GM10266 (cell line): Measurements from ENCODE around the gene TRIM24.
A peak's percentile ranks its signal among the peaks of the same experiment; 100 is the strongest.

ENCODE experiments used
- DNase-seq: peaks from one replicate; pipeline ENCODE4 v3.0.0; 2012; ENCODE audit errors: extremely low spot score
- TF ChIP-seq, protein P1 (sequence below): IDR thresholded peaks from 2 replicates; pipeline ENCODE4 v1.5.1; 2012; ENCODE audit warnings: mild to moderate bottlenecking, low read depth; ENCODE audit not compliant: control insufficient read depth, insufficient read depth; ENCODE audit errors: missing control alignments

Gene TRIM24

DNA sequence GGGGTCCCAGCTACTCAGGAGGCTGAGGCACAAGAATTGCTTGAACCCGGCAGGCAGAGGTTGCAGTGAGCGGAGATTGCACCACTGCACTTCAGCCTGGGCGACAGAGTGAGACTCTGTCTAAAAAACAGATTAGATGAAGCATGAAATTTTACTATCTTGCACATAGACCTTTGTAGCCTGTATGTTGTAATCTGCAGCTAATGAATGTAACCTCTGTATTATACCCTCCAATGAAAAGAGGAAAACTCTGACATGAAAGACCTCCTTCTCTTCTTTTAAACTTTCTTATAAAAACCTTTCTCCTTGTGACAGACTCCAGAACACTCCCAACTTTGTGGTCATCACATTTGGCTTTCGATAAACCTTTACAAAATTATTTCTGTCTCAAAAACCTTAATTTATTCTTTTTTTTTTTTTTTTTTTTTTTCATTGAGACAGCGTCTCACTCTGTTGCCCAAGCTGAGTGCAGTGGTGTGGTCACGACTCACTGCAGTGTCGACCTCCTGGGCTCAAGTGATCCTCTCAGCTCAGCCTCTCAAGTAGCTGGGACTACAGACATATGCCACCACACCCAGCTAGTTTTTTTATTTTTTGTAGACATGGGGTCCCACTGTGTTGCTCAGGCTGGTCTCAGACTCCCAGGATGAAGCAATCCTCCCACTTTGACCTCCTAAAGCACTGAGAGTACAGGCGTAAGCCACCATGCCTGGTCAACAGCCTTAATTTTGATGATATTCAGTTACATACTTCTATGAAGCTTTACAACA lies 143.7 kb downstream of the TRIM24 start:
- DNase-seq = no peak
- TF ChIP-seq, protein P1, sequence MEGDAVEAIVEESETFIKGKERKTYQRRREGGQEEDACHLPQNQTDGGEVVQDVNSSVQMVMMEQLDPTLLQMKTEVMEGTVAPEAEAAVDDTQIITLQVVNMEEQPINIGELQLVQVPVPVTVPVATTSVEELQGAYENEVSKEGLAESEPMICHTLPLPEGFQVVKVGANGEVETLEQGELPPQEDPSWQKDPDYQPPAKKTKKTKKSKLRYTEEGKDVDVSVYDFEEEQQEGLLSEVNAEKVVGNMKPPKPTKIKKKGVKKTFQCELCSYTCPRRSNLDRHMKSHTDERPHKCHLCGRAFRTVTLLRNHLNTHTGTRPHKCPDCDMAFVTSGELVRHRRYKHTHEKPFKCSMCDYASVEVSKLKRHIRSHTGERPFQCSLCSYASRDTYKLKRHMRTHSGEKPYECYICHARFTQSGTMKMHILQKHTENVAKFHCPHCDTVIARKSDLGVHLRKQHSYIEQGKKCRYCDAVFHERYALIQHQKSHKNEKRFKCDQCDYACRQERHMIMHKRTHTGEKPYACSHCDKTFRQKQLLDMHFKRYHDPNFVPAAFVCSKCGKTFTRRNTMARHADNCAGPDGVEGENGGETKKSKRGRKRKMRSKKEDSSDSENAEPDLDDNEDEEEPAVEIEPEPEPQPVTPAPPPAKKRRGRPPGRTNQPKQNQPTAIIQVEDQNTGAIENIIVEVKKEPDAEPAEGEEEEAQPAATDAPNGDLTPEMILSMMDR = no peak

DNA sequence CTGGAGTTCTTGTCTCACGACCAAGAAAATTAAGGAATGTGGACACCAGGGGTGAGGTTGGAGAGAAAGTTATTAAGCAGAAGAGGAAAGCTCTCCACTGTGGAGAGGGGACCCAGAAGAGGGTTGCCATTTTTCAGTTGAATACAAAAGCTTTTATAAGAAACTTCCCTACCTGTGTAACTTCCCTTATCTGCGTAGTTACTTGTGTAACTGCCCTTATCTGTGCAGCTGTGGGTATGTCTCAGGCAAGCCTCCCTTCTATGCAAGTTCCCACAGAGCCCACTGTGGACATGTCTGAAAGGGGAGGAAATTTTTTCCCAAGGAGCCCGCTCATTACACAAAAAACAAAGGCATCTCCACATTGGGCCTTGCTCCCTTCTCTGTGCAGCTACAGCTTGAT lies 146.2 kb downstream of the TRIM24 start:
- TF ChIP-seq, protein P1 = no peak
- DNase-seq = no peak

DNA sequence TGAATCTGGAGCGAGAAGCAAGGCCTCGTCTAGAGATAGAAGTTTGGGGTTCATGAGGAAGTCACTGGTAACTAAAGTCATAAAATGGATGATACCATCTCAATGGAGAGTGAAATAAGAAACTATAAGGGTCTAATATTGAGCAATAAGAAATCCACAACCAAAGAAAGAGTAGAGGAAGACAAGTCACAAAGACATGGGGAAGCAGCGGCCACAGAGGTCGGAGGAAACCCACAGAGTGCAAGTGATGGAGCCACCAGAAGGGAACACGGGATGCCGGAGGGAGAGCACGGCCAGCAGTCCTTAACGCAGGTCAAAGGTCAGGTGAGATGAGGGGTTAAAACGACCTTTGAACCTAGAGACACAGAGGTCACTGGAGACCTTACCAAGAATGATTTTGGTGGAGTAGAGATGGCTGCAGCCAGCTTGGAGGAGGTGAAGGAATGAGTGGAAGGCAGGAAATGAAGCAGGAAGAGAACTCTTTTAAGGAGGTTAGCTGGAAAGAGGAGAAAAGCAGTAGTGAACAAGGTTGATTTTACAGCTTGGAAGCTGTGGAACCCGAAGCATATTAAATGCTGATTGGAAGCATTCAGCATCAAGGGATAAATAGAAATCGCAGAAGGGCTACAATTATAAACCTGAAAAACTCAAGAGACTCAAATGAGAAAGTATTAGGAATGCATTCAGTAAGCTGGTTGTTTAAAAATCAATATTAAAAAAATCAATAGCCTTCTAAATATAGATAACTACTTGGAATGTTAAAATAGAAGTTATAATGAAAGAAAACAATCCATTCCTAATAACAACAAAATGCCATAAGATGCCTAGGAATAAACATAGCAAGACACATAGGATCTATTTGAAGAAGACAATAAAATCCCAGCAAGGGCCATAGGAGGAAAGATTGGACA lies 147.4 kb downstream of the TRIM24 start:
- DNase-seq = no peak
- TF ChIP-seq, protein P1 = no peak

DNA sequence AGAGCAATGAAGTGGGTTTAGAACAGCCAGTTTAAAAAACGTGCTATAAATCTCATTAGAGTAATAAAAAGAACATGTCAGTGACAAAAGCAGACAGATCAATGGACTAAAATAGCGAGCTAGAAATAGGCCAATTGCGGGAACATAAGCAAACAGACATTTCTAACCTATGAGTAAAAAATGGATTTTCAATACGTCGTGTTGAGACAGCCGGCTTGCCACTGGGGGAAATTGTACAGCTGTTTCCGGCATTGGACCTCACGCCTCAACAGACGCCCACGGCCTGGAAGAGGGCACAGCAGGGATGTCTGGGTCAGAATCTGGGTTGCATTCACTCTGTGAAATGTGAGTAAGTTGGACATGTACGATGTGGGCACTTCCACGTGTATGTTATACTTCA lies 148.2 kb downstream of the TRIM24 start:
- peak; percentile 14 for DNase-seq
- TF ChIP-seq, protein P1 = no peak

DNA sequence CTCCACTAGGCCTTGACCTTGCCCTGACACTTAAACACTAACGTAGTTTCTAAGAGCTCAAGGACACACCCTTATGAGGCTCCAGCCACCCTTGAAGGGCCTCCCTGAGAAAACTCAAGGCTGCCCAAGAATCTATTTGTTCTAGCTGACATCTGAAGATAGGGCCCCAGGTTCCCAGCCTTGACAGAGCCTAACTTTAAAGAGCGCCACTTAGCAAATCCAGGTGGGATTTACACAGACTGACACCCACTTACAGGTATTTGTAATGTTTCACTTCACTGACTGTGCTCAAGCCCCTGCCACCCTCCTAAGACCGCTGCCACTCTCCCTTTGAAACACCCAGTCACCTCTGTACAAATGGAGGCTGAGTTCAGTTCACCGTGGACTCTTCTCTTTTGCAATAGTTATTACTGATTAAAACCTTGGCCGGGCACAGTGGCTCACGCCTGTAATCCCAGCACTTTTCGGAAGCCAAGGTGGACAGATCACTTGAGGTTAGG lies 150.7 kb downstream of the TRIM24 start:
- no peak for DNase-seq
- TF ChIP-seq, protein P1 = no peak

DNA sequence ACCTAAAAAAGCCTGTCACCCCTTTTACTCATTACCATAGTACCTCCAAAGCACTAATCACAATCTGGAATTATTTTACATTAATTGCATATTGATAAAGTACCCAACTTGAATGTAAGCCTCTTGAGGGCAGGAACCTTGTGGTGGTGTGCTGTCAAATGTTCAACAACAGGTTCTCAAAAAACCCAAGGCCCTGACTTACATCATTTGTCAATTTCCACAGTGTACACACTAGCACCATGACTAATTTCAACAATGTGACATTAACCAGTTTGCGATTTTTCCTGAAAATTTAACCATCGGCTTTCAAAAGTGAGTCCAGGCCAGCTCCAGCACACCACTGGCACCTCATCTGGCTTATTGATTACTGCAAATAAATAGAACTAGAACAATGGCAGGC lies 153.6 kb downstream of the TRIM24 start:
- TF ChIP-seq, protein P1 = no peak
- no peak for DNase-seq
